PC-9 (cell line): ENCODE results near the gene TMPRSS9. TPM values are rescaled to one million over a fixed set of nuclear protein-coding genes. Genes with fewer than 3 reads are reported as not detected.

Experiments
- BruUV-seq: library from RNA; stranded (reverse); fragments of 400-500 nt; replicated peaks from 2 replicates; lab custom pipeline; 2021; lab: Mats Ljungman, UMichigan
- CTCF ChIA-PET: fragments of 300-600 bp; sonication (Branson Sonifier 250); formaldehyde crosslinking; loops from one replicate; lab custom pipeline; 2022; ENCODE audit warnings: antibody characterized with exemption; lab: Charles Lee
- POLR2A ChIA-PET: fragments of 300-600 bp; sonication (Branson Sonifier 250); formaldehyde crosslinking; loops from one replicate; lab custom pipeline; 2022; ENCODE audit warnings: antibody characterized with exemption; ENCODE audit not compliant: unreplicated experiment; lab: Charles Lee
- DNase-seq, 2 experiments: peaks; one replicate each; pipeline versions ENCODE4 v3.0.0 to v3.0.0-alpha.2; 2015 to 2022; ENCODE audit warnings: mixed read lengths in 1 of 2
- H2AFZ ChIP-seq: fragments of 200-600 bp; sonication (generic); 2 replicates; pipeline ENCODE4 v1.8.1; 2017; ENCODE audit warnings: antibody characterized with exemption
- H3F3A ChIP-seq: fragments of 200-600 bp; sonication (generic); 2 replicates; pipeline ENCODE4 v1.8.1; 2017; ENCODE audit warnings: antibody characterized with exemption, mild to moderate bottlenecking, low read depth; ENCODE audit not compliant: insufficient read depth
- H3K27ac ChIP-seq: fragments of 200-600 bp; sonication (generic); 2 replicates; pipeline ENCODE4 v1.6.1; 2016; ENCODE audit warnings: mixed run types
- H3K27me3 ChIP-seq: fragments of 200-600 bp; sonication (generic); 2 replicates; pipeline ENCODE4 v1.6.1; 2016; ENCODE audit warnings: low read depth, mixed run types; ENCODE audit not compliant: insufficient read depth
- H3K36me3 ChIP-seq: fragments of 200-600 bp; sonication (generic); 2 replicates; pipeline ENCODE4 v1.6.1; 2016; ENCODE audit warnings: low read depth, mixed run types
- H3K4me1 ChIP-seq: fragments of 200-600 bp; sonication (generic); replicated peaks from 2 replicates; pipeline ENCODE4 v1.6.1; 2016; ENCODE audit warnings: mixed run types; ENCODE audit not compliant: insufficient read depth
- H3K4me2 ChIP-seq: fragments of 200-600 bp; sonication (generic); 2 replicates; pipeline ENCODE4 v1.6.1; 2017; ENCODE audit warnings: mixed run types
- H3K4me3 ChIP-seq: fragments of 200-600 bp; sonication (generic); 2 replicates; pipeline ENCODE4 v1.6.1; 2016; ENCODE audit warnings: mixed run types
- H3K79me2 ChIP-seq: fragments of 200-600 bp; sonication (generic); 2 replicates; pipeline ENCODE4 v1.6.1; 2017; ENCODE audit warnings: low read depth, mixed run types
- H3K9me2 ChIP-seq: fragments of 200-600 bp; sonication (generic); 2 replicates; pipeline ENCODE4 v1.8.1; 2017; ENCODE audit warnings: mild to moderate bottlenecking; ENCODE audit not compliant: insufficient read depth
- H3K9me3 ChIP-seq: fragments of 200-600 bp; sonication (generic); 2 replicates; pipeline ENCODE4 v1.8.1; 2016; ENCODE audit warnings: low read depth; ENCODE audit not compliant: insufficient read depth
- H4K20me1 ChIP-seq: fragments of 200-600 bp; sonication (generic); 2 replicates; pipeline ENCODE4 v1.8.1; 2017; ENCODE audit not compliant: insufficient read depth
- CTCF ChIP-seq: fragments of 200-600 bp; sonication (generic); conservative IDR thresholded peaks from 2 replicates; pipeline ENCODE4 v1.6.1; 2017; ENCODE audit warnings: mixed run types, antibody characterized with exemption, mild to moderate bottlenecking, moderate library complexity
- EZH2 ChIP-seq: fragments of 200-600 bp; sonication (generic); IDR thresholded peaks from 2 replicates; pipeline ENCODE4 v1.8.0; 2017; ENCODE audit warnings: antibody characterized with exemption, low read depth
- intact Hi-C: fragments of 100-400 bp; cut with micrococcal nuclease; formaldehyde crosslinking; loops from one replicate; pipeline ENCODE4 v1.10.0; 2022; ENCODE audit not compliant: unreplicated experiment
- total RNA-seq: library from RNA; stranded (reverse); gene quantifications from 2 replicates; pipeline ENCODE4 v1.2.3, GENCODE V29; 2021

TMPRSS9 gene
- total RNA-seq, 1 experiment from 2014 or later = 0.20 TPM

- Histone ChIP-seq H3K36me3 (no peaks in the 10 kb centered on the region), H3K9me3 (no peaks in the 10 kb centered on the region), H3F3A (no peaks in the 10 kb centered on the region), H2AFZ (no peak overlapping the region), H3K79me2 (no peaks in the 10 kb centered on the region), H3K4me2 (no peak overlapping the region), H3K27ac (no peak overlapping the region), H3K9me2 (no peaks in the 10 kb centered on the region), H3K27me3 (0 out of 2 replicates have a peak, but pooled peaks cover 3% of the 10 kb centered on the region), H4K20me1 (no peaks in the 10 kb centered on the region), H3K4me1 (no peaks in the 10 kb centered on the region), H3K4me3 (no peak overlapping the region)
- TF ChIP-seq EZH2 = no peak
- no peak for TF ChIP-seq CTCF
- ChIA-PET POLR2A (no interaction called here), CTCF (no interaction called here)
- DNase-seq = no peak
- BruUV-seq = no TSS peak
- intact Hi-C loops = no loop called here
These were observed 47.1 kb upstream of the TMPRSS9 start for GRCh38 chr19:2312820-2313501.

- POLR2A ChIA-PET = interaction anchor here (0.5 kb wide), 1 partner anchor 40 kb away, joined by 4 read pairs; no protein-coding TSS in a partner anchor
- Histone ChIP-seq H3K9me3 (no peaks in the 10 kb centered on the region), H3K36me3 (no peaks in the 10 kb centered on the region), H3K4me3 (no peak overlapping the region), H3K4me2 (no peak overlapping the region), H4K20me1 (no peaks in the 10 kb centered on the region), H2AFZ (no peak overlapping the region), H3K27me3 (no peaks in the 10 kb centered on the region), H3K9me2 (no peaks in the 10 kb centered on the region), H3F3A (no peaks in the 10 kb centered on the region), H3K79me2 (no peaks in the 10 kb centered on the region), H3K27ac (no peak overlapping the region), H3K4me1 (no peaks in the 10 kb centered on the region)
- BruUV-seq = no TSS peak
- CTCF ChIA-PET = interaction anchor here (0.5 to 1.4 kb wide), 4 partner anchors 50 to 164 kb away, joined by 3 to 16 read pairs (median 6); partner anchors contain the start of gene AP3D1
- no peak for DNase-seq
- TF ChIP-seq EZH2 (no peak), CTCF (no peak)
- intact Hi-C loops = no loop called here
These were observed 44.8 kb upstream of the TMPRSS9 start for GRCh38 chr19:2315121-2315817.

- H3K4me1 ChIP-seq = no peaks in the 10 kb centered on the region
- H3K79me2 ChIP-seq = no peaks in the 10 kb centered on the region
- no peak overlapping the region for H3K4me2 ChIP-seq
- ChIA-PET CTCF (interaction anchor here (0.5 to 1.4 kb wide), 4 partner anchors 49 to 165 kb away, joined by 3 to 16 read pairs (median 6); partner anchors contain the start of gene AP3D1), POLR2A (interaction anchor here (0.5 kb wide), 1 partner anchor 41 kb away, joined by 4 read pairs; no protein-coding TSS in a partner anchor)
- H3K4me3 ChIP-seq = no peak overlapping the region
- BruUV-seq = no TSS peak
- intact Hi-C loops = loop anchor here (1.0 kb wide), 1 partner anchor 80 kb away; the partner anchor contains the start of genes PLEKHJ1 and SF3A2
- no peak overlapping the region for H2AFZ ChIP-seq
- H4K20me1 ChIP-seq = no peaks in the 10 kb centered on the region
- TF ChIP-seq EZH2 (no peak), CTCF (peak; percentile 62)
- H3K27me3 ChIP-seq = no peaks in the 10 kb centered on the region
- H3K27ac ChIP-seq = no peak overlapping the region
- H3K9me3 ChIP-seq = no peaks in the 10 kb centered on the region
- H3K36me3 ChIP-seq = no peaks in the 10 kb centered on the region
- H3K9me2 ChIP-seq = no peaks in the 10 kb centered on the region
- peak in 1 of 2 experiments; percentile 52 for DNase-seq
- no peaks in the 10 kb centered on the region for H3F3A ChIP-seq
These were observed 44.2 kb upstream of the TMPRSS9 start for GRCh38 chr19:2315818-2316353.
